GM18858 (cell line): ENCODE data around the gene MOGAT3.
"Not testable (repeated sequence)": the region's sequence is repeated elsewhere in the genome, so short reads cannot be mapped to it uniquely, and the experiment has no call there.

Source experiments
- ATAC-seq: cut with Tn5 transposase; IDR thresholded peaks from one replicate; pipeline ENCODE4 v1.9.1; 2021; ENCODE audit not compliant: unreplicated experiment

Gene MOGAT3

GRCh38 chr7:101205901-101206664 is 5.2 kb upstream of the MOGAT3 start:
- no peak for ATAC-seq

GRCh38 chr7:101203740-101204738 is 3.2 kb upstream of the MOGAT3 start:
- not testable (repeated sequence) for ATAC-seq

- ATAC-seq: no peak
Measured at GRCh38 chr7:101202603-101202918, 1.7 kb upstream of the MOGAT3 start.

GRCh38 chr7:101201695-101202602 is 1.1 kb upstream of the MOGAT3 start:
- no peak for ATAC-seq

GRCh38 chr7:101200504-101200861 is 353 bp downstream of the MOGAT3 start:
- no peak for ATAC-seq

GRCh38 chr7:101199522-101199921 is 1.3 kb downstream of the MOGAT3 start:
- ATAC-seq: not testable (repeated sequence)

GRCh38 chr7:101198476-101198875 is 2.4 kb downstream of the MOGAT3 start:
- ATAC-seq: no peak

GRCh38 chr7:101197991-101198390 is 2.8 kb downstream of the MOGAT3 start:
- ATAC-seq: no peak

- ATAC-seq: no peak
Measured at GRCh38 chr7:101195884-101196283, 5.0 kb downstream of the MOGAT3 start.

- no peak for ATAC-seq
Measured at GRCh38 chr7:101189109-101189508, 11.7 kb downstream of the MOGAT3 start.

- ATAC-seq: no peak
Measured at GRCh38 chr7:101186844-101187428, 13.9 kb downstream of the MOGAT3 start.

- no peak for ATAC-seq
Measured at GRCh38 chr7:101186194-101186593, 14.6 kb downstream of the MOGAT3 start.

- no peak for ATAC-seq
Measured at GRCh38 chr7:101185258-101185839, 15.5 kb downstream of the MOGAT3 start.

GRCh38 chr7:101180130-101180755 is 20.6 kb downstream of the MOGAT3 start, which contains the start of gene NAT16:
NAT16 (minus strand) TSS chr7:101180293; CDS start chr7:101174807, 5,486 bp downstream.
- ATAC-seq: no peak

GRCh38 chr7:101179713-101180112 is 21.1 kb downstream of the MOGAT3 start:
- no peak for ATAC-seq

GRCh38 chr7:101179117-101179516 is 21.7 kb downstream of the MOGAT3 start:
- no peak for ATAC-seq

- no peak for ATAC-seq
Measured at GRCh38 chr7:101177644-101178043, 23.2 kb downstream of the MOGAT3 start.

- no peak for ATAC-seq
Measured at GRCh38 chr7:101175664-101176063, 25.2 kb downstream of the MOGAT3 start.

GRCh38 chr7:101174322-101174854 is 26.4 kb downstream of the MOGAT3 start:
- no peak for ATAC-seq
